Kidney (tissue), 14 donors: Measurements from ENCODE around the gene RTP2. TPM values are rescaled to one million over a fixed set of nuclear protein-coding genes. Genes with fewer than 3 reads are reported as not detected.

Experiments
- DNase-seq, 5 donors: peaks; one replicate each; pipeline ENCODE4 v3.0.0-alpha.2; 2013 to 2020
- FAIRE-seq: peaks from 2 replicates; lab custom pipeline; 2012; peaks lifted over from hg19 to GRCh38; lab: Jason Lieb, UNC
- H3K27ac ChIP-seq, 2 donors: one replicate each; pipeline ENCODE4 v1.7.0; 2013; ENCODE audit warnings: low read depth in 2 of 2, low read length in 2 of 2, inconsistent platforms in 1 of 2
- H3K27me3 ChIP-seq: one replicate; pipeline ENCODE4 v1.7.1; 2013; ENCODE audit warnings: low read length, inconsistent platforms; ENCODE audit not compliant: control insufficient read depth, insufficient read depth
- H3K36me3 ChIP-seq, 3 donors: one replicate each; pipeline versions ENCODE4 v1.7.0 to v1.7.1; 2013; ENCODE audit warnings: low read length in 3 of 3, control low read depth in 1 of 3, inconsistent platforms in 1 of 3; ENCODE audit not compliant: insufficient read depth in 3 of 3, control insufficient read depth in 2 of 3
- H3K4me1 ChIP-seq, 3 donors: one replicate each; pipeline versions ENCODE4 v1.7.0 to v1.7.1; 2013; ENCODE audit warnings: low read length in 3 of 3, inconsistent platforms in 1 of 3, low read depth in 1 of 3; ENCODE audit not compliant: control insufficient read depth in 2 of 3, insufficient read depth in 2 of 3
- H3K4me3 ChIP-seq, 3 donors: one replicate each; pipeline versions ENCODE4 v1.7.0 to v1.8.1; 2013; ENCODE audit warnings: low read length in 3 of 3, control low read depth in 1 of 3, inconsistent platforms in 1 of 3
- H3K9ac ChIP-seq, 3 donors: one replicate each; pipeline versions ENCODE4 v1.7.0 to v1.7.1; 2013; ENCODE audit warnings: low read length in 3 of 3, control low read depth in 1 of 3, inconsistent platforms in 1 of 3
- H3K9me3 ChIP-seq, 3 donors: one replicate each; pipeline versions ENCODE4 v1.7.0 to v1.7.1; 2013; ENCODE audit warnings: low read length in 3 of 3, control low read depth in 1 of 3, inconsistent platforms in 1 of 3; ENCODE audit not compliant: control insufficient read depth in 2 of 3, insufficient read depth in 1 of 3
- intact Hi-C: fragments of 100-400 bp; cut with DNase I; formaldehyde crosslinking; loops from one replicate; pipeline ENCODE4 v1.11.1; 2022
- polyA plus RNA-seq: library from polyadenylated mRNA; stranded (reverse); fragments of 350-450 nt; fragmentation: Illumina TruSeq; extraction: RNeasy Lipid Tissue Mini Kit (QIAGEN cat#74804); gene quantifications from one replicate; pipeline ENCODE4 v1.2.3, GENCODE V29; 2014; ENCODE audit warnings: low read depth, low replicate concordance; ENCODE audit not compliant: insufficient read depth
- total RNA-seq: library from RNA; stranded (reverse); fragmentation: NEBNext Ultra II Directional; extraction: Animal tissue kit (Norgen Biotek cat#: 25700); gene quantifications from one replicate; pipeline ENCODE4 v1.2.1, GENCODE V29; 2021
- TF ChIP-seq, protein P1 (sequence below): IDR thresholded peaks from 3 replicates; pipeline ENCODE4 v1.5.1; 2012; ENCODE audit warnings: mild to moderate bottlenecking, moderate library complexity, borderline replicate concordance; ENCODE audit not compliant: insufficient read depth; ENCODE audit errors: extremely low read depth
- donor health status: control.
- donor health status: control.
- donor health status: control.
- donor health status: control.
- donor health status: control.
- donor health status: DM: yes; HTN: yes; CAD: no.
- donor health status: Normal renal cell carcinoma (clear cell type).

The RTP2 gene
- total and polyA plus RNA-seq, 2 donors from 2014 or later, result not detected

GRCh38 chr3:187698499-187699399, 3.6 kb downstream of the RTP2 start:
- no peak overlapping the region for H3K27ac ChIP-seq
- no peaks in the 10 kb centered on the region for H3K36me3 ChIP-seq
- no peaks in the 10 kb centered on the region for H3K27me3 ChIP-seq
- TF ChIP-seq, protein P1, sequence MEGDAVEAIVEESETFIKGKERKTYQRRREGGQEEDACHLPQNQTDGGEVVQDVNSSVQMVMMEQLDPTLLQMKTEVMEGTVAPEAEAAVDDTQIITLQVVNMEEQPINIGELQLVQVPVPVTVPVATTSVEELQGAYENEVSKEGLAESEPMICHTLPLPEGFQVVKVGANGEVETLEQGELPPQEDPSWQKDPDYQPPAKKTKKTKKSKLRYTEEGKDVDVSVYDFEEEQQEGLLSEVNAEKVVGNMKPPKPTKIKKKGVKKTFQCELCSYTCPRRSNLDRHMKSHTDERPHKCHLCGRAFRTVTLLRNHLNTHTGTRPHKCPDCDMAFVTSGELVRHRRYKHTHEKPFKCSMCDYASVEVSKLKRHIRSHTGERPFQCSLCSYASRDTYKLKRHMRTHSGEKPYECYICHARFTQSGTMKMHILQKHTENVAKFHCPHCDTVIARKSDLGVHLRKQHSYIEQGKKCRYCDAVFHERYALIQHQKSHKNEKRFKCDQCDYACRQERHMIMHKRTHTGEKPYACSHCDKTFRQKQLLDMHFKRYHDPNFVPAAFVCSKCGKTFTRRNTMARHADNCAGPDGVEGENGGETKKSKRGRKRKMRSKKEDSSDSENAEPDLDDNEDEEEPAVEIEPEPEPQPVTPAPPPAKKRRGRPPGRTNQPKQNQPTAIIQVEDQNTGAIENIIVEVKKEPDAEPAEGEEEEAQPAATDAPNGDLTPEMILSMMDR, result no peak
- no peaks in the 10 kb centered on the region for H3K4me1 ChIP-seq
- DNase-seq (no peak), FAIRE-seq (no peak)
- no peak overlapping the region for H3K4me3 ChIP-seq
- no peaks in the 10 kb centered on the region for H3K9me3 ChIP-seq
- no peak overlapping the region for H3K9ac ChIP-seq
- intact Hi-C loops, result no loop called here

DNA sequence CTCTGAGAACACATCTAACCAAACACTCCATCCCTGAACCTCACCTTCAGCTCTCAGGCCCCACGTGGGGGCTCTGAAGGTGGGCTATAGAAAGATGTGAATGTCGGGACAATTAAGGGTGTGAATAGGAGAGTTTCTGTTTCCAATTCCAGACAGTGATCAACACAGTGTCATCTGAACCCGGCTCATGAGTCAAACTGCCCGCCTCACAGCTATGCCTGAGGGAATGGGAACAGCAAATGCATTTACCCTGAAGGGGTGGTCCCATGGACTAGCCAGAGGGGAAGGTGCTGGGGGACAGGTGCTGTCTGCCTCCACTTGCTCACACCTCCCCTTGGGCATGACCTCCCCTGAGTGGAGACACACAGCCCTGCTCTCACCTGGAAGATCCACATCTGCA, 6.3 kb downstream of the RTP2 start:
- FAIRE-seq (no peak), DNase-seq (no peak)
- intact Hi-C loops, result no loop called here

GRCh38 chr3:187695449-187695848, 6.9 kb downstream of the RTP2 start:
- FAIRE-seq (no peak), DNase-seq (no peak)
- TF ChIP-seq, protein P1, result no peak
- no peak overlapping the region for H3K4me3 ChIP-seq
- intact Hi-C loops, result no loop called here
- no peak overlapping the region for H3K9ac ChIP-seq
- H3K36me3 ChIP-seq, result no peaks in the 10 kb centered on the region
- no peaks in the 10 kb centered on the region for H3K4me1 ChIP-seq
- no peaks in the 10 kb centered on the region for H3K9me3 ChIP-seq
- H3K27me3 ChIP-seq, result no peaks in the 10 kb centered on the region
- H3K27ac ChIP-seq, result no peak overlapping the region

More for the DNA sequence above, 6.3 kb downstream of the RTP2 start:
- no peaks in the 10 kb centered on the region for H3K9me3 ChIP-seq
- no peaks in the 10 kb centered on the region for H3K27me3 ChIP-seq
- no peak overlapping the region for H3K27ac ChIP-seq
- H3K4me1 ChIP-seq, result no peaks in the 10 kb centered on the region
- TF ChIP-seq, protein P1, result no peak
- H3K9ac ChIP-seq, result no peak overlapping the region
- no peak overlapping the region for H3K4me3 ChIP-seq
- H3K36me3 ChIP-seq, result no peaks in the 10 kb centered on the region
